ENCODE data around the gene DDA1. TPM values are rescaled to one million over a fixed set of nuclear protein-coding genes. Genes with fewer than 3 reads are reported as not detected.

DDA1 gene
- total and polyA plus RNA-seq, 9 of the 15 experiments (the other 6 are each of a cell fraction or from before 2014, with no cell fraction given): 1.4 to 83.8 (median 33.8) TPM

DNA sequence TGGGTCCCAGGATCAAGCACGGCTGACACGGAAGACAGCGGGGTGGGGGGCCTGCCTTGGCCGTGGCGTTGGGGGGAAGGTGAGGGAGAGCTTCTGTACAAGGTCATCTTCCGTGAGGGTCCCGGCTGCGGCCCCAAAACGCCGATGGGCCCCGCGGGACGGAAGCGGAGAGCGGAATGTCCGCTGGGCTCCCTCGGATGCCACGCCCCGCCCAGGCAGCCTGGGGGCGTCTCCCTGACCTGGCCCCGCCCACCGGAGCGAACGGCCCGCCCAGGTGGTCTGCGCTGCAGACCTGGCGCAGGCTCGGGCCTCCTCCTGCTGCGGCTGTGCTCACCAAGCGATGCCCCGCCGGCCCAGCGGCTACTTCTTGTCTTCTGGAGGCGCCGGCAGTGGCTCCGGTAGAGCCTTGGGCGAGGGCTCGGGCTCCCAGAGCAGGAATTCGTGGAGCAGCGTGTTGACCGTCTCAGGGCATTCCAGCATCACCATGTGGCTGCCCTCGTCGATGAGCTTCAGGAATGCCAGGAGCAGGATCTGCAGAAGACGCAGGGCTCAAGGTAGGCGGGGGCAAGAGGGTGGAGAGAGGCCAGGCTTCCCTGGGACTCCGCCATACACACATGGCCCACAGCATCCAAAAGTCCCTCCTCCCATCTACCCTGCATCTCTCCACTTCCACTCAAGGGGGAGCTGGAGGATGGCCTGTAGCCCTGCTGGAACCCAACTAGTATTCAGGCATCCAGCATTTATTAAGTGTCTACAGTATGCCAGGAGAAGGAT, 16.9 kb upstream of the DDA1 start (continued):
- TF ChIP-seq, protein P1, sequence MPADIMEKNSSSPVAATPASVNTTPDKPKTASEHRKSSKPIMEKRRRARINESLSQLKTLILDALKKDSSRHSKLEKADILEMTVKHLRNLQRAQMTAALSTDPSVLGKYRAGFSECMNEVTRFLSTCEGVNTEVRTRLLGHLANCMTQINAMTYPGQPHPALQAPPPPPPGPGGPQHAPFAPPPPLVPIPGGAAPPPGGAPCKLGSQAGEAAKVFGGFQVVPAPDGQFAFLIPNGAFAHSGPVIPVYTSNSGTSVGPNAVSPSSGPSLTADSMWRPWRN (IDR thresholded peaks at IDR 0.05; ENCODE audit: low read depth): no peak
- no peak for TF ChIP-seq ZNF695 (CRISPR knock-in tag; IDR thresholded peaks at IDR 0.05)
- TF ChIP-seq CREBBP (IDR thresholded peaks at IDR 0.05; ENCODE audit: low read depth, low read length): no peak
- no peak for TF ChIP-seq RBM17 (IDR thresholded peaks at IDR 0.05; ENCODE audit: borderline replicate concordance, low read depth, low read length)
- TF ChIP-seq GABPA (tag; conservative IDR thresholded peaks at IDR 0.05; ENCODE audit: low read depth): 0 out of 2 replicates have a peak, but pooled peaks have one; percentile 31
- TF ChIP-seq PHB2 (IDR thresholded peaks at IDR 0.05; ENCODE audit: low read depth): 0 out of 2 replicates have a peak, but pooled peaks have one; percentile 7
- TF ChIP-seq SMC3 (conservative IDR thresholded peaks at IDR 0.05; ENCODE audit: insufficient read depth, low read depth, low read length): peak; percentile 69
- TF ChIP-seq TBP (optimal IDR thresholded peaks at IDR 0.05; ENCODE audit: low read depth, low read length): no peak
- TF ChIP-seq ZSCAN29 (IDR thresholded peaks at IDR 0.05): no peak
- TF ChIP-seq ZFP36 (IDR thresholded peaks at IDR 0.05; ENCODE audit: low read depth, low read length, partially characterized antibody): peak; percentile 90
- TF ChIP-seq COPS2 (conservative IDR thresholded peaks at IDR 0.05): no peak
- no peak for TF ChIP-seq ZBED1 (IDR thresholded peaks at IDR 0.05)
- no peak for TF ChIP-seq SREBF2 (CRISPR knock-in tag; IDR thresholded peaks at IDR 0.05)
- TF ChIP-seq MCM2 (IDR thresholded peaks at IDR 0.05; ENCODE audit: low read depth): no peak
- TF ChIP-seq, protein P2, sequence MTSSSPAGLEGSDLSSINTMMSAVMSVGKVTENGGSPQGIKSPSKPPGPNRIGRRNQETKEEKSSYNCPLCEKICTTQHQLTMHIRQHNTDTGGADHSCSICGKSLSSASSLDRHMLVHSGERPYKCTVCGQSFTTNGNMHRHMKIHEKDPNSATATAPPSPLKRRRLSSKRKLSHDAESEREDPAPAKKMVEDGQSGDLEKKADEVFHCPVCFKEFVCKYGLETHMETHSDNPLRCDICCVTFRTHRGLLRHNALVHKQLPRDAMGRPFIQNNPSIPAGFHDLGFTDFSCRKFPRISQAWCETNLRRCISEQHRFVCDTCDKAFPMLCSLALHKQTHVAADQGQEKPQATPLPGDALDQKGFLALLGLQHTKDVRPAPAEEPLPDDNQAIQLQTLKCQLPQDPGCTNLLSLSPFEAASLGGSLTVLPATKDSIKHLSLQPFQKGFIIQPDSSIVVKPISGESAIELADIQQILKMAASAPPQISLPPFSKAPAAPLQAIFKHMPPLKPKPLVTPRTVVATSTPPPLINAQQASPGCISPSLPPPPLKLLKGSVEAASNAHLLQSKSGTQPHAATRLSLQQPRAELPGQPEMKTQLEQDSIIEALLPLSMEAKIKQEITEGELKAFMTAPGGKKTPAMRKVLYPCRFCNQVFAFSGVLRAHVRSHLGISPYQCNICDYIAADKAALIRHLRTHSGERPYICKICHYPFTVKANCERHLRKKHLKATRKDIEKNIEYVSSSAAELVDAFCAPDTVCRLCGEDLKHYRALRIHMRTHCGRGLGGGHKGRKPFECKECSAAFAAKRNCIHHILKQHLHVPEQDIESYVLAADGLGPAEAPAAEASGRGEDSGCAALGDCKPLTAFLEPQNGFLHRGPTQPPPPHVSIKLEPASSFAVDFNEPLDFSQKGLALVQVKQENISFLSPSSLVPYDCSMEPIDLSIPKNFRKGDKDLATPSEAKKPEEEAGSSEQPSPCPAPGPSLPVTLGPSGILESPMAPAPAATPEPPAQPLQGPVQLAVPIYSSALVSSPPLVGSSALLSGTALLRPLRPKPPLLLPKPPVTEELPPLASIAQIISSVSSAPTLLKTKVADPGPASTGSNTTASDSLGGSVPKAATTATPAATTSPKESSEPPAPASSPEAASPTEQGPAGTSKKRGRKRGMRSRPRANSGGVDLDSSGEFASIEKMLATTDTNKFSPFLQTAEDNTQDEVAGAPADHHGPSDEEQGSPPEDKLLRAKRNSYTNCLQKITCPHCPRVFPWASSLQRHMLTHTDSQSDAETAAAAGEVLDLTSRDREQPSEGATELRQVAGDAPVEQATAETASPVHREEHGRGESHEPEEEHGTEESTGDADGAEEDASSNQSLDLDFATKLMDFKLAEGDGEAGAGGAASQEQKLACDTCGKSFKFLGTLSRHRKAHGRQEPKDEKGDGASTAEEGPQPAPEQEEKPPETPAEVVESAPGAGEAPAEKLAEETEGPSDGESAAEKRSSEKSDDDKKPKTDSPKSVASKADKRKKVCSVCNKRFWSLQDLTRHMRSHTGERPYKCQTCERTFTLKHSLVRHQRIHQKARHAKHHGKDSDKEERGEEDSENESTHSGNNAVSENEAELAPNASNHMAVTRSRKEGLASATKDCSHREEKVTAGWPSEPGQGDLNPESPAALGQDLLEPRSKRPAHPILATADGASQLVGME (CRISPR knock-in tag; IDR thresholded peaks at IDR 0.05): 0 out of 2 replicates have a peak, but pooled peaks have one; percentile 36
- no peak for TF ChIP-seq SRSF3 (IDR thresholded peaks at IDR 0.05; ENCODE audit: insufficient read depth, low read length)
- TF ChIP-seq, protein P3, sequence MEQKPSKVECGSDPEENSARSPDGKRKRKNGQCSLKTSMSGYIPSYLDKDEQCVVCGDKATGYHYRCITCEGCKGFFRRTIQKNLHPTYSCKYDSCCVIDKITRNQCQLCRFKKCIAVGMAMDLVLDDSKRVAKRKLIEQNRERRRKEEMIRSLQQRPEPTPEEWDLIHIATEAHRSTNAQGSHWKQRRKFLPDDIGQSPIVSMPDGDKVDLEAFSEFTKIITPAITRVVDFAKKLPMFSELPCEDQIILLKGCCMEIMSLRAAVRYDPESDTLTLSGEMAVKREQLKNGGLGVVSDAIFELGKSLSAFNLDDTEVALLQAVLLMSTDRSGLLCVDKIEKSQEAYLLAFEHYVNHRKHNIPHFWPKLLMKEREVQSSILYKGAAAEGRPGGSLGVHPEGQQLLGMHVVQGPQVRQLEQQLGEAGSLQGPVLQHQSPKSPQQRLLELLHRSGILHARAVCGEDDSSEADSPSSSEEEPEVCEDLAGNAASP (IDR thresholded peaks at IDR 0.05): no peak
- TF ChIP-seq RCOR1 (IDR thresholded peaks at IDR 0.05; ENCODE audit: borderline replicate concordance in 1 of 2, low read depth in 2 of 2, low read length in 2 of 2): peak in 1 of 2 experiments; percentile 67; a peak in 2 of 4 replicates
- no peak for TF ChIP-seq ZNF766 (CRISPR knock-in tag; conservative IDR thresholded peaks at IDR 0.05)
- no peak for TF ChIP-seq TCF7L2 (IDR thresholded peaks at IDR 0.05; ENCODE audit: low read depth, low read length)
- no peak; the same call in 1 of the 2 replicates for TF ChIP-seq TOE1 (IDR thresholded peaks at IDR 0.05; ENCODE audit: borderline replicate concordance)
- no peak for TF ChIP-seq TOE1 (CRISPR knock-in tag; IDR thresholded peaks at IDR 0.05; ENCODE audit: borderline replicate concordance, low read depth)

Measured in K562 (cell line).